Islet precursor cell (in vitro differentiated cells): ENCODE measurements around the gene PPP1R2C.
A peak's percentile ranks its signal among the peaks of the same experiment; 100 is the strongest.

ENCODE experiments used
- DNase-seq: peaks from one replicate; pipeline ENCODE4 v3.0.0-alpha.2; 2018

Gene PPP1R2C

GRCh38 chrX:42778096-42778495 lies at the start of gene PPP1R2C:
TSS of gene PPP1R2C (minus strand) at chrX:42778163. CDS start at chrX:42778079, 84 bp downstream.
- no peak for DNase-seq

GRCh38 chrX:42825201-42825600 lies 47.2 kb upstream of the PPP1R2C start:
- no peak for DNase-seq

GRCh38 chrX:42824541-42824940 lies 46.6 kb upstream of the PPP1R2C start:
- DNase-seq = no peak

- DNase-seq = no peak
Measured at GRCh38 chrX:42823443-42823842, 45.5 kb upstream of the PPP1R2C start.

- DNase-seq = no peak
Measured at GRCh38 chrX:42821803-42822443, 44.0 kb upstream of the PPP1R2C start.

GRCh38 chrX:42818151-42818921 lies 40.4 kb upstream of the PPP1R2C start:
- DNase-seq = peak; percentile 66

GRCh38 chrX:42809569-42809968 lies 31.6 kb upstream of the PPP1R2C start:
- no peak for DNase-seq

- no peak for DNase-seq
Measured at GRCh38 chrX:42807393-42807792, 29.4 kb upstream of the PPP1R2C start.

GRCh38 chrX:42804524-42804923 lies 26.6 kb upstream of the PPP1R2C start:
- no peak for DNase-seq

GRCh38 chrX:42803320-42803719 lies 25.4 kb upstream of the PPP1R2C start:
- DNase-seq = no peak

- no peak for DNase-seq
Measured at GRCh38 chrX:42797651-42798269, 19.8 kb upstream of the PPP1R2C start.

- DNase-seq = no peak
Measured at GRCh38 chrX:42783451-42783850, 5.5 kb upstream of the PPP1R2C start.

GRCh38 chrX:42776195-42776594 lies 1.8 kb downstream of the PPP1R2C start:
- no peak for DNase-seq

GRCh38 chrX:42772874-42773273 lies 5.1 kb downstream of the PPP1R2C start:
- no peak for DNase-seq

- DNase-seq = no peak
Measured at GRCh38 chrX:42771506-42772335, 6.2 kb downstream of the PPP1R2C start.

- no peak for DNase-seq
Measured at GRCh38 chrX:42770566-42770965, 7.4 kb downstream of the PPP1R2C start.

GRCh38 chrX:42759881-42760280 lies 18.1 kb downstream of the PPP1R2C start:
- DNase-seq = no peak

GRCh38 chrX:42755815-42756214 lies 22.1 kb downstream of the PPP1R2C start:
- DNase-seq = peak; percentile 52

- no peak for DNase-seq
Measured at GRCh38 chrX:42754603-42755002, 23.4 kb downstream of the PPP1R2C start.

GRCh38 chrX:42754115-42754514 lies 23.8 kb downstream of the PPP1R2C start:
- DNase-seq = peak; percentile 57

GRCh38 chrX:42752730-42753129 lies 25.2 kb downstream of the PPP1R2C start:
- no peak for DNase-seq

- DNase-seq = no peak
Measured at GRCh38 chrX:42751573-42751972, 26.4 kb downstream of the PPP1R2C start.
